ENCODE data around the gene SRRD. TPM values are rescaled to one million over a fixed set of nuclear protein-coding genes. Genes with fewer than 3 reads are reported as not detected.

Gene SRRD
- total RNA-seq, 1 donor from 2014 or later: 32.0 TPM

GRCh38 chr22:26474682-26475081 is 9.0 kb upstream of the SRRD start:
- no peak for TF ChIP-seq CTCF (IDR thresholded peaks at IDR 0.05)
- Mint-ChIP-seq H3K4me3 (no peak overlapping the region), H3K27me3 (no peaks in the 10 kb centered on the region), H3K4me1 (peaks cover 25% of the 10 kb centered on the region), H3K27ac (no peak overlapping the region), H3K9me3 (no peaks in the 10 kb centered on the region), H3K36me3 (ENCODE audit: low read depth) (peaks cover 78% of the 10 kb centered on the region)
- intact Hi-C loops (cut with micrococcal nuclease): no loop called here
- CTCF ChIA-PET: no interaction called here
- POLR2A ChIA-PET: no interaction called here
- DNase-seq: no peak
- ATAC-seq (ENCODE audit: low read depth): no peak

- Mint-ChIP-seq H3K4me3 (no peak overlapping the region), H3K27ac (no peak overlapping the region), H3K36me3 (ENCODE audit: low read depth) (peaks cover 67% of the 10 kb centered on the region), H3K9me3 (no peaks in the 10 kb centered on the region), H3K4me1 (peaks cover 47% of the 10 kb centered on the region), H3K27me3 (no peaks in the 10 kb centered on the region)
- ChIA-PET CTCF (interaction anchor here (1.1 kb wide), 1 partner anchor 16 kb away, joined by 3 read pairs; no protein-coding TSS in a partner anchor), POLR2A (no interaction called here)
- TF ChIP-seq CTCF (IDR thresholded peaks at IDR 0.05): no peak
- DNase-seq (no peak), ATAC-seq (ENCODE audit: low read depth) (no peak)
- intact Hi-C loops (cut with micrococcal nuclease): no loop called here
Observed at GRCh38 chr22:26476705-26477340, 6.9 kb upstream of the SRRD start.

- no peak overlapping the region for H3K4me3 Mint-ChIP-seq
- peaks cover 62% of the 10 kb centered on the region for H3K36me3 Mint-ChIP-seq (ENCODE audit: low read depth)
- intact Hi-C loops (cut with micrococcal nuclease): no loop called here
- no peak overlapping the region for H3K27ac Mint-ChIP-seq
- TF ChIP-seq CTCF (IDR thresholded peaks at IDR 0.05): no peak
- CTCF ChIA-PET: interaction anchor here (1.1 kb wide), 1 partner anchor 16 kb away, joined by 3 read pairs; no protein-coding TSS in a partner anchor
- DNase-seq (no peak), ATAC-seq (ENCODE audit: low read depth) (no peak)
- no peaks in the 10 kb centered on the region for H3K27me3 Mint-ChIP-seq
- H3K9me3 Mint-ChIP-seq: no peaks in the 10 kb centered on the region
- POLR2A ChIA-PET: interaction anchor here (0.6 kb wide), 1 partner anchor 132 kb away, joined by 4 read pairs; no protein-coding TSS in a partner anchor
- peaks cover 52% of the 10 kb centered on the region for H3K4me1 Mint-ChIP-seq
Observed at GRCh38 chr22:26477341-26477731, 6.3 kb upstream of the SRRD start.

GRCh38 chr22:26479043-26479791 is 4.5 kb upstream of the SRRD start:
- no peak for ATAC-seq (ENCODE audit: low read depth)
- TF ChIP-seq CTCF (IDR thresholded peaks at IDR 0.05): no peak
- H3K27me3 Mint-ChIP-seq: no peaks in the 10 kb centered on the region
- peak overlapping the region; percentile 69 for H3K4me3 Mint-ChIP-seq
- peaks cover 46% of the 10 kb centered on the region for H3K36me3 Mint-ChIP-seq (ENCODE audit: low read depth)
- no peak for DNase-seq
- CTCF ChIA-PET: interaction anchor here (0.8 to 1.3 kb wide), 5 partner anchors 16 to 186 kb away, joined by 3 to 4 read pairs (median 3); no protein-coding TSS in a partner anchor
- H3K9me3 Mint-ChIP-seq: no peaks in the 10 kb centered on the region
- peak overlapping the region; percentile 81 for H3K27ac Mint-ChIP-seq
- intact Hi-C loops (cut with micrococcal nuclease): no loop called here
- peaks cover 65% of the 10 kb centered on the region for H3K4me1 Mint-ChIP-seq
- POLR2A ChIA-PET: interaction anchor here (0.8 to 1.0 kb wide), 2 partner anchors 49 to 164 kb away, joined by 3 to 4 read pairs; no protein-coding TSS in a partner anchor

Data from activated B cell treated with CpG ODN at 0.5 μM for 24 hours (primary cell).